ENCODE results near the gene LIMS1.
"Not testable (repeated sequence)": the region's sequence is repeated elsewhere in the genome, so short reads cannot be mapped to it uniquely, and the experiment has no call there.

- TF ChIP-seq CTCF, POLR2A (IDR thresholded peaks at IDR 0.05): not testable (repeated sequence)
Measured at GRCh38 chr2:108665975-108666374, 131.7 kb downstream of the LIMS1 start.
